ENCODE measurements around the gene STMP1. TPM values are rescaled to one million over a fixed set of nuclear protein-coding genes. Genes with fewer than 3 reads are reported as not detected.

Gene STMP1
- total and polyA plus RNA-seq, 2 of the 4 experiments (the other 2 are of a cell fraction), result 6.1 to 28.3 TPM

DNA sequence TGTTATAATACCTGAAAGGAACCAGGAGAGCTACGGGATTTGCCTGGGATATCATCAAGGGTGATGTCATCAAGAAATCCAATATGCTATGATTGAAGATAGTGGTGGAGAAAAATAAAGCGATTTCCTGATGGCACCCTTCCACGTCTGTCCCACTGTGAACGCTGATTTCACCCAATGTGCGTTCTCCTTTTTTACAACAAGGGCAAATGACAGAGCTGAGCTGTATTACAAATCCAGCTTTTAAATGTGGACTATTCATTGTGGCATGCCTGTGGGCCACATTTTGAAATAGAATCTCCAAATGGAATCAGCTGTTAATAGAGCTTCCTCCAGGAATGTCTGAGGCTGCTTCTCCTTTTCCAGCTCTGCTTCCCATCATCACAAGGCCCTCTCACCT is 42.4 kb downstream of the STMP1 start:
- Histone ChIP-seq H3K4me2 (ENCODE audit: low read depth, low read length) (no peak overlapping the region), H2BK5ac (ENCODE audit: low read depth, low read length, poor library complexity, severe bottlenecking) (no peak overlapping the region), H3K36me3 (ENCODE audit: control insufficient read depth, insufficient read depth, low read length) (no peaks in the 10 kb centered on the region), H4K5ac (ENCODE audit: low read depth, low read length) (no peak overlapping the region), H3K4me3 (ENCODE audit: insufficient read depth, low read depth, low read length) (no peak overlapping the region), H3K18ac (ENCODE audit: low read depth, low read length) (no peak overlapping the region), H3K56ac (ENCODE audit: extremely low read depth, insufficient read depth, low read length) (no peak overlapping the region), H3K23ac (ENCODE audit: low read depth, low read length) (no peak overlapping the region), H4K8ac (ENCODE audit: low read depth in 2 of 2, low read length in 2 of 2) (no peak overlapping the region), H3K79me1 (ENCODE audit: low read depth in 1 of 2, low read length in 2 of 2) (no peaks in the 10 kb centered on the region; a peak in 1 of 4 replicates), H3K9me3 (ENCODE audit: control insufficient read depth, insufficient read depth, low read length) (no peaks in the 10 kb centered on the region), H2AK9ac (replicated peaks; ENCODE audit: low read depth, low read length, poor library complexity) (no peak overlapping the region), H4K20me1 (ENCODE audit: insufficient read depth, low read length) (no peaks in the 10 kb centered on the region), H3K9me1 (ENCODE audit: insufficient read depth, low read length) (peaks cover 25% of the 10 kb centered on the region), H2AFZ (replicated peaks; ENCODE audit: low read length, poor library complexity) (no peak overlapping the region), H2BK120ac (ENCODE audit: low read depth, low read length) (no peak overlapping the region), H3K14ac (replicated peaks; ENCODE audit: low read depth, low read length) (no peak overlapping the region), H2BK20ac (ENCODE audit: low read depth, low read length) (no peak overlapping the region), H3K4ac (ENCODE audit: low read depth, low read length) (no peak overlapping the region), H2AK5ac (ENCODE audit: low read depth, low read length) (no peak overlapping the region), H3K9ac (ENCODE audit: low read depth, low read length) (no peak overlapping the region), H2BK15ac (ENCODE audit: low read depth, low read length) (no peak overlapping the region), H3K27me3 (ENCODE audit: control insufficient read depth, insufficient read depth, low read length) (no peaks in the 10 kb centered on the region), H3K4me1 (ENCODE audit: control insufficient read depth, insufficient read depth, low read length) (peaks cover 10% of the 10 kb centered on the region), H4K91ac (ENCODE audit: insufficient read depth, low read depth, low read length) (no peak overlapping the region), H3K27ac (ENCODE audit: insufficient read depth, low read length) (no peak overlapping the region)
- no peak for TF ChIP-seq NFE2L2 (IDR thresholded peaks at IDR 0.05; ENCODE audit: low read depth, low read length)
- ATAC-seq (ENCODE audit: low read depth) (no peak), DNase-seq (no peak)
- WGBS, 2 experiments (ENCODE audit: extremely low coverage in 2 of 2, insufficient read length in 1 of 2), result 95% methylated on average over 4 of the region's 5 CpGs; no CpG with 5 or more reads in 1 of the 2 experiments
- CTCF ChIA-PET, result no interaction called here
- POLR2A ChIA-PET (ENCODE audit: unreplicated experiment), result no interaction called here
- intact Hi-C loops (cut with micrococcal nuclease) (no loop called here), dilution Hi-C loops (cut with HindIII; ENCODE audit: low sequenced_read_pairs, unreplicated experiment) (no loop called here), in situ Hi-C loops (cut with MboI; ENCODE audit: low sequenced_read_pairs) (no loop called here)
- BruUV-seq (replicated peaks), result no TSS peak

Measured in IMR-90 (cell line).